Measurements from ENCODE around the gene ZNF488. TPM values are rescaled to one million over a fixed set of nuclear protein-coding genes. Genes with fewer than 3 reads are reported as not detected.

The ZNF488 gene
- polyA plus RNA-seq, 1 donor from 2014 or later: 0.85 TPM

GRCh38 chr10:47383261-47384147 lies 589 bp downstream of the ZNF488 start:
- H2AFZ ChIP-seq (ENCODE audit: low read depth, low read length): peak overlapping the region; percentile 80
- no peaks in the 10 kb centered on the region for H4K20me1 ChIP-seq (ENCODE audit: insufficient read depth)
- H3K79me2 ChIP-seq (replicated peaks; ENCODE audit: insufficient read depth, low read length): no peaks in the 10 kb centered on the region
- peak overlapping the region; percentile 66 for H3K9ac ChIP-seq (ENCODE audit: low read length)
- H3K27me3 ChIP-seq (ENCODE audit: insufficient read depth, low read depth, low read length): peaks cover 6% of the 10 kb centered on the region
- no peak for TF ChIP-seq POLR2AphosphoS5 (IDR thresholded peaks at IDR 0.05)
- TF ChIP-seq EP300 (conservative IDR thresholded peaks at IDR 0.05; ENCODE audit: poor library complexity, severe bottlenecking): no peak
- no peak for TF ChIP-seq EZH2 (IDR thresholded peaks at IDR 0.05; ENCODE audit: borderline replicate concordance, insufficient read depth, low read length, poor library complexity, severe bottlenecking)
- TF ChIP-seq TAF1 (IDR thresholded peaks at IDR 0.05; ENCODE audit: low read depth): no peak
- TF ChIP-seq REST (IDR thresholded peaks at IDR 0.05; ENCODE audit: borderline replicate concordance): no peak
- TF ChIP-seq MXI1 (conservative IDR thresholded peaks at IDR 0.05; ENCODE audit: poor library complexity, severe bottlenecking): no peak
- no peak for TF ChIP-seq SMC3 (conservative IDR thresholded peaks at IDR 0.05; ENCODE audit: poor library complexity)
- no peak for TF ChIP-seq RAD21 (conservative IDR thresholded peaks at IDR 0.05)
- no peak for TF ChIP-seq CTCF (IDR thresholded peaks at IDR 0.05; ENCODE audit: poor library complexity, severe bottlenecking)
- H3F3A ChIP-seq (ENCODE audit: insufficient read depth, low read length, poor library complexity, severe bottlenecking): no peaks in the 10 kb centered on the region
- H3K36me3 ChIP-seq (ENCODE audit: insufficient read depth, low read length): no peaks in the 10 kb centered on the region
- H3K9me3 ChIP-seq (ENCODE audit: low read length): no peaks in the 10 kb centered on the region
- H3K27ac ChIP-seq (ENCODE audit: low read length): no peak overlapping the region
- H3K4me2 ChIP-seq (ENCODE audit: low read length): peak overlapping the region; percentile 23
- H3K4me3 ChIP-seq (ENCODE audit: low read length): peak overlapping the region; percentile 87
- no peaks in the 10 kb centered on the region for H3K9me2 ChIP-seq (ENCODE audit: insufficient read depth, low read length)

GRCh38 chr10:47381427-47382379 lies 2.4 kb downstream of the ZNF488 start:
- TF ChIP-seq SMC3 (conservative IDR thresholded peaks at IDR 0.05; ENCODE audit: poor library complexity): no peak
- no peak for TF ChIP-seq MXI1 (conservative IDR thresholded peaks at IDR 0.05; ENCODE audit: poor library complexity, severe bottlenecking)
- TF ChIP-seq CTCF (IDR thresholded peaks at IDR 0.05; ENCODE audit: poor library complexity, severe bottlenecking): no peak
- TF ChIP-seq EP300 (conservative IDR thresholded peaks at IDR 0.05; ENCODE audit: poor library complexity, severe bottlenecking): no peak
- no peak for TF ChIP-seq REST (IDR thresholded peaks at IDR 0.05; ENCODE audit: borderline replicate concordance)
- TF ChIP-seq EZH2 (IDR thresholded peaks at IDR 0.05; ENCODE audit: borderline replicate concordance, insufficient read depth, low read length, poor library complexity, severe bottlenecking): no peak
- TF ChIP-seq RAD21 (conservative IDR thresholded peaks at IDR 0.05): no peak
- no peak for TF ChIP-seq TAF1 (IDR thresholded peaks at IDR 0.05; ENCODE audit: low read depth)
- no peak for TF ChIP-seq POLR2AphosphoS5 (IDR thresholded peaks at IDR 0.05)
- Histone ChIP-seq H3F3A (ENCODE audit: insufficient read depth, low read length, poor library complexity, severe bottlenecking) (no peaks in the 10 kb centered on the region), H2AFZ (ENCODE audit: low read depth, low read length) (no peak overlapping the region), H3K4me3 (ENCODE audit: low read length) (no peak overlapping the region), H3K9me3 (ENCODE audit: low read length) (no peaks in the 10 kb centered on the region), H3K4me2 (ENCODE audit: low read length) (no peak overlapping the region), H3K9ac (ENCODE audit: low read length) (no peak overlapping the region), H3K36me3 (ENCODE audit: insufficient read depth, low read length) (no peaks in the 10 kb centered on the region), H4K20me1 (ENCODE audit: insufficient read depth) (no peaks in the 10 kb centered on the region), H3K27me3 (ENCODE audit: insufficient read depth, low read depth, low read length) (peaks cover 6% of the 10 kb centered on the region), H3K79me2 (replicated peaks; ENCODE audit: insufficient read depth, low read length) (no peaks in the 10 kb centered on the region), H3K9me2 (ENCODE audit: insufficient read depth, low read length) (no peaks in the 10 kb centered on the region), H3K27ac (ENCODE audit: low read length) (no peak overlapping the region)

All from neural cell (in vitro differentiated cells).